ENCODE measurements around the gene NR4A1. TPM values are rescaled to one million over a fixed set of nuclear protein-coding genes. Genes with fewer than 3 reads are reported as not detected.

Gene NR4A1
- total RNA-seq, 1 donor from 2014 or later, result 55.5 TPM

DNA sequence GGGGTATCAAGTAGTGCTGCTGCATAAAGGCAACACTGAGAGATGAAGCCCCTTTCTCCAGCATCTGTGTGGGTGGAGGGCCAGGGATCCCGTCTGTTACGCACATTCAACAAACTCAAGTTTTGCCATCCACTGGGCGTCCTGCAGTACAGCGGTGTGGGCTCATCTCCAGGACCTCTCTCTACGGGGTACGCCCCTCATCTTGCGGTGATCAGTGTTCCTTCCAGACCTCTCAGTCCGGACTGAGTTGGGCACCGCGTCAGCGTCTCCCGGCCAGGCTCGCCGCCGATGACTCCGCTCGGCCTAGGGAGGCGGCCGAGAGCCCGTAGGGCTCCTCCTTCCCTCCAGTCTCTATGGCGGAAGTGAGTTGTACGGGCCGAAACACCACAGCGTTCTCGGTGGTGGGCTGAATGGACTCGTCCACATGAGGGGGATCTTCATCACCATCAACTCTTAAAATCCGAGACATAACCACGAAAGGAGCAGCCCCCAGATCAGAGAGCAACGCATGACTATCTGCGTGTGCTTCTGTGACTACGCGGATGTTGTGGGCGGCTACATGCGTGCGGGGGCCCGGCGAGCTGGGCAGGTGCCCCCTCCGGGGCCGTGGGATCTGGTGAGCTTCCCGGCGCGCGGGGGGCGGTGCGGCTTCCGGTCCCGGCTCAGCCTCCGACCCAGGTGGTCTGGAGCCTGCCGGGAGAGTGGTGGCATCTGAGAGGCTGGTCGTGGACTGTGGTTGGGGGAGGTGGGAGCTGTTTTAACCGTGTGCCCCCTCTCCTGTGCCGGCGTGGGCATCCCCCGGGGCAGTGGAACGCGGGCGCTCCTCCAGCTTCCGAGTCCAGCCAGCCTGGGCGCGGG is 18.3 kb downstream of the NR4A1 start, which contains the start of gene ATG101:
TSS of gene ATG101 (plus strand) at position 652 of the 858 bp plus-strand sequence. CDS start 3,673 bp downstream, outside the sequence.
- Histone ChIP-seq H3K4me3 (peak within 1 kb of the TSS; percentile 100), H3K27ac (replicated peaks) (peak within 1 kb of the TSS; percentile 93), H3K9me3 (replicated peaks) (no peaks in the 10 kb centered on the region), H3K36me3 (peaks cover 16% of the 10 kb centered on the region), H3K4me1 (peaks cover 55% of the 10 kb centered on the region), H3K27me3 (ENCODE audit: low read depth) (no peaks in the 10 kb centered on the region)
- intact Hi-C loops (cut with micrococcal nuclease), result no loop called here
- TF ChIP-seq, protein P1, sequence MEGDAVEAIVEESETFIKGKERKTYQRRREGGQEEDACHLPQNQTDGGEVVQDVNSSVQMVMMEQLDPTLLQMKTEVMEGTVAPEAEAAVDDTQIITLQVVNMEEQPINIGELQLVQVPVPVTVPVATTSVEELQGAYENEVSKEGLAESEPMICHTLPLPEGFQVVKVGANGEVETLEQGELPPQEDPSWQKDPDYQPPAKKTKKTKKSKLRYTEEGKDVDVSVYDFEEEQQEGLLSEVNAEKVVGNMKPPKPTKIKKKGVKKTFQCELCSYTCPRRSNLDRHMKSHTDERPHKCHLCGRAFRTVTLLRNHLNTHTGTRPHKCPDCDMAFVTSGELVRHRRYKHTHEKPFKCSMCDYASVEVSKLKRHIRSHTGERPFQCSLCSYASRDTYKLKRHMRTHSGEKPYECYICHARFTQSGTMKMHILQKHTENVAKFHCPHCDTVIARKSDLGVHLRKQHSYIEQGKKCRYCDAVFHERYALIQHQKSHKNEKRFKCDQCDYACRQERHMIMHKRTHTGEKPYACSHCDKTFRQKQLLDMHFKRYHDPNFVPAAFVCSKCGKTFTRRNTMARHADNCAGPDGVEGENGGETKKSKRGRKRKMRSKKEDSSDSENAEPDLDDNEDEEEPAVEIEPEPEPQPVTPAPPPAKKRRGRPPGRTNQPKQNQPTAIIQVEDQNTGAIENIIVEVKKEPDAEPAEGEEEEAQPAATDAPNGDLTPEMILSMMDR (IDR thresholded peaks at IDR 0.05; ENCODE audit: borderline replicate concordance), result peak; percentile 71
- DNase-seq, result peak; percentile 87

- H3K9me3 ChIP-seq (replicated peaks), result no peaks in the 10 kb centered on the region
- TF ChIP-seq, protein P1 (IDR thresholded peaks at IDR 0.05; ENCODE audit: borderline replicate concordance), result no peak
- no peaks in the 10 kb centered on the region for H3K27me3 ChIP-seq (ENCODE audit: low read depth)
- H3K4me1 ChIP-seq, result peaks cover 59% of the 10 kb centered on the region
- H3K27ac ChIP-seq (replicated peaks), result peak overlapping the region; percentile 93
- peak overlapping the region; percentile 100 for H3K4me3 ChIP-seq
- H3K36me3 ChIP-seq, result peaks cover 24% of the 10 kb centered on the region
- DNase-seq, result no peak
- intact Hi-C loops (cut with micrococcal nuclease), result no loop called here
Observed at GRCh38 chr12:52070185-52070925, 19.1 kb downstream of the NR4A1 start.

GRCh38 chr12:52073531-52074381 is 22.5 kb downstream of the NR4A1 start:
- DNase-seq, result peak; percentile 70
- intact Hi-C loops (cut with micrococcal nuclease), result no loop called here
- Histone ChIP-seq H3K36me3 (peaks cover 54% of the 10 kb centered on the region), H3K9me3 (replicated peaks) (no peaks in the 10 kb centered on the region), H3K4me3 (no peak overlapping the region), H3K4me1 (peaks cover 63% of the 10 kb centered on the region), H3K27ac (replicated peaks) (peak overlapping the region; percentile 37), H3K27me3 (ENCODE audit: low read depth) (no peaks in the 10 kb centered on the region)
- TF ChIP-seq, protein P1 (IDR thresholded peaks at IDR 0.05; ENCODE audit: borderline replicate concordance), result no peak

- no peaks in the 10 kb centered on the region for H3K9me3 ChIP-seq (replicated peaks)
- no peak overlapping the region for H3K27ac ChIP-seq (replicated peaks)
- TF ChIP-seq, protein P1 (IDR thresholded peaks at IDR 0.05; ENCODE audit: borderline replicate concordance), result no peak
- no peaks in the 10 kb centered on the region for H3K27me3 ChIP-seq (ENCODE audit: low read depth)
- intact Hi-C loops (cut with micrococcal nuclease), result no loop called here
- DNase-seq, result no peak
- H3K36me3 ChIP-seq, result peaks cover 54% of the 10 kb centered on the region
- H3K4me1 ChIP-seq, result peaks cover 56% of the 10 kb centered on the region
- H3K4me3 ChIP-seq, result no peak overlapping the region
Observed at GRCh38 chr12:52074971-52075724, 23.9 kb downstream of the NR4A1 start.

Measured in left ventricle myocardium inferior (tissue), 1 donor.